Transverse colon (tissue), 3 donors: ENCODE data around the gene RAI14.

ENCODE experiments used
- POLR2A ChIP-seq: fragments of 450-650 bp; IDR thresholded peaks from one replicate; pipeline ENCODE4 v1.6.1; 2016; ENCODE audit warnings: antibody characterized with exemption, mild to moderate bottlenecking, moderate library complexity
- POLR2AphosphoS5 ChIP-seq, 3 donors: sonication (generic); formaldehyde crosslinking; IDR thresholded peaks; one replicate each; pipeline ENCODE4 v1.6.1; 2016; ENCODE audit warnings: antibody characterized with exemption in 3 of 3

DNA sequence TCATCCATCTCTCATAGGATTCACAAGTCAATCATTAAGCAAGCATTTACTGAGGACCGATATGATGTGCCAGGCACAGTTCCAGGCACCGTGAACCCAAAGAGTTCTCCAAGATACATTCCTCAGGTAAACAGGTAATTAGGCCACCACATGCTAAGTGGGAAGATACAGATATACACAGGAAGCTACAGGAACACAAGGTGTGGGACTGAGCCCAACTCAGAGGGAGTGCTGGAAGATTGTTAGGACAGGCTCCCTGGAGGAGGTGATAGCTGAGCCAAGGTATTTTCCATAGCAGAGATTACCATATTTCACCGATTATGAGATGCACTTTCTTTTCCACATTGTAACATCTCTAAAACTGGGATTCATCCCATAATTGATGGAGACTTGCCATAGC lies 31.4 kb upstream of the RAI14 start:
- TF ChIP-seq POLR2AphosphoS5 (IDR thresholded peaks at IDR 0.05) (no peak), POLR2A (no peak)
